Activated CD8-positive, alpha-beta T cell treated with anti-CD3 and anti-CD28 coated beads, Interleukin-2, amount 10 ng/mL, durations not matched to agents 7 days and 5 days (primary cell): ENCODE results near the gene FLT1. TPM values are rescaled to one million over a fixed set of nuclear protein-coding genes. Genes with fewer than 3 reads are reported as not detected.

ENCODE experiments used
- ATAC-seq: fragments of 150-1000 bp; cut with Tn5 transposase; one replicate; pipeline ENCODE4 v1.10.0; 2021; ENCODE audit warnings: moderate library complexity
- CTCF ChIA-PET: fragments of 350-600 bp; sonication (Branson Sonifier 250); formaldehyde crosslinking; loops from one replicate; lab custom pipeline; 2021; ENCODE audit warnings: antibody characterized with exemption; lab: Charles Lee
- POLR2A ChIA-PET: fragments of 350-600 bp; sonication (Branson Sonifier 250); formaldehyde crosslinking; loops from one replicate; lab custom pipeline; 2021; ENCODE audit warnings: antibody characterized with exemption; lab: Charles Lee
- DNase-seq: peaks from one replicate; pipeline ENCODE4 v3.0.0-alpha.2; 2020
- H3K27ac Mint-ChIP-seq: one replicate; pipeline ENCODE4 v1.8.0; 2021; ENCODE audit warnings: mild to moderate bottlenecking, mixed read lengths
- H3K27me3 Mint-ChIP-seq: one replicate; pipeline ENCODE4 v1.8.0; 2021; ENCODE audit warnings: low read depth, mixed read lengths
- H3K36me3 Mint-ChIP-seq: one replicate; pipeline ENCODE4 v1.8.0; 2021; ENCODE audit warnings: low read depth, mixed read lengths
- H3K4me1 Mint-ChIP-seq: one replicate; pipeline ENCODE4 v1.8.0; 2021; ENCODE audit warnings: low read depth, mixed read lengths
- H3K4me3 Mint-ChIP-seq: one replicate; pipeline ENCODE4 v1.8.0; 2021; ENCODE audit warnings: mild to moderate bottlenecking, mixed read lengths
- H3K9me3 Mint-ChIP-seq: one replicate; pipeline ENCODE4 v1.8.0; 2022; ENCODE audit warnings: mixed read lengths; ENCODE audit not compliant: insufficient read depth
- total RNA-seq, 2 experiments: library from RNA; stranded (reverse); gene quantifications; one replicate each; pipeline ENCODE4 v1.2.3, GENCODE V29; 2021

The FLT1 gene
- total RNA-seq, 2 experiments from 2014 or later, result 0.95 to 1.3 TPM

DNA sequence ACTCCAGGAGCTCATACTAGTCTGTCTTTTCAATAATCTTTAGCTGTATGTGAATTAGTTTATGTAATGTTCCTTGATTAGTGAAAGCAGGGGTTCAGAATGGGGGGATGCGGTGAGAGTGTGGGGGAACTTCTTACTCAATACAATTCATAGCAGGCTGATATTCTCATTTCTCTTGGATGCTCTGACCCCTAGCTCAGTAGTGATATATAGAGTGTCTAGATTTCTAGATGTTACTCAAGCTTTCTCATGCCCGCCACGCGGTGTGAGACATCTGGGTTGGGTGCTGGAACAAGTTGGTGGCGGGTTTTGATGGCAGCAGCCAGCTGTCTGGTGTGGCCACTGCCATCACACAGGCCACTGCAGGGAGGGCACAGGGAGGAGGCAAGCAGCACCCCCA, 39.3 kb upstream of the FLT1 start:
- DNase-seq, result no peak
- Mint-ChIP-seq H3K4me1 (peaks cover 3% of the 10 kb centered on the region), H3K27ac (no peak overlapping the region), H3K4me3 (no peak overlapping the region), H3K9me3 (no peaks in the 10 kb centered on the region), H3K27me3 (peaks cover 25% of the 10 kb centered on the region), H3K36me3 (no peaks in the 10 kb centered on the region)
- no peak for ATAC-seq
- ChIA-PET POLR2A (no interaction called here), CTCF (no interaction called here)

DNA sequence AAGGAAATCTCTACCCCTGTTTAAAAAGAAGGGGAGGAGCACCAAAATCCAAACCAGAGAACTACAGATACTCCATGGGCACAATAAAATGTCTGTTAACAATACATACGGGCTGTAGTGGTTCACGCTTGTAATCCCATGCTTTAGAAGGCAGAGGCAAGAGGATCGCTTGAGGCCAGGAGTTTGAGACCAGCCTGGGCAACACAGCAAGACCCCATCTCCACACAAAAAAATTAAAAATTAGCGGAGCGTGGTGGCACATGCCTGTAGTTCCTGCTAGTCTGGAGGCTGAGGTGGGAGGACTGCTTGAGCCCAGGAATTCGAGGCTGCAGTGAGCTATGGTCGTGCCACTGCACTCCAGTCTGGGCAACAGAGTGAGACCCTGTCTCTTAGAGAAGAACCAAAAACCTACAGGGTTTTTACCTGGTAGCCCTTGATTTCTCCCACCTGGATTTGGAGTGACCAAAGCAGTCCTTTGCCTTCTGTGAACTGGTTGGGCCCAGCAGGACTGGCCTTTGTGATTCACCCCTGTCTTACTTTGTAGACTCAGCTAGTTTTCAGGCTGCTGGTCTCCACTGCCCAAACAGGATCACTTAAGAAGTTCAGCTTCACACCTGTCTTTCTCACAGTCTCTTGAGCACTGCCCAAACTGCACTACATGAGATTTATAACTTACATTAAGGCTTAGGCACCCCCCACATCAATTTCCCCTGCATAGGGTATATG, 38.7 kb upstream of the FLT1 start:
- H3K27me3 Mint-ChIP-seq, result peaks cover 31% of the 10 kb centered on the region
- H3K36me3 Mint-ChIP-seq, result no peaks in the 10 kb centered on the region
- peaks cover 3% of the 10 kb centered on the region for H3K4me1 Mint-ChIP-seq
- H3K27ac Mint-ChIP-seq, result no peak overlapping the region
- H3K4me3 Mint-ChIP-seq, result no peak overlapping the region
- ChIA-PET POLR2A (no interaction called here), CTCF (no interaction called here)
- ATAC-seq (no peak), DNase-seq (no peak)
- H3K9me3 Mint-ChIP-seq, result no peaks in the 10 kb centered on the region

DNA sequence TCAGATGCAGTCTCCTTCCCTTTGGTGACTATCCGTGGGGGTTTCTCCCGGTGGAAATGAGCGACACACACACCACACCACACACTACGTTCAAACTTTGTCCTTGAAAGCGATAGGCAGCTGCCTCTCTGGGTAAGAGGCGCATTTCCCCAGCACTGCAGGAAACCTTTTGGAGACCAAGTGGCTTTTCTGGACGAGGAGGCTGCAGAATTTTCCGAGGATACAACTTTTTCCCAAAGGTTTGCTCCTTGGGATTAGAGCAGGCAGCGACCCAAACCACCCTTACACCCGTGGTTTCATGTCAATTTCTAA, 38.2 kb upstream of the FLT1 start:
- ChIA-PET CTCF (no interaction called here), POLR2A (no interaction called here)
- DNase-seq, result no peak
- Mint-ChIP-seq H3K4me3 (peak overlapping the region; percentile 48), H3K9me3 (no peaks in the 10 kb centered on the region), H3K27ac (no peak overlapping the region), H3K36me3 (no peaks in the 10 kb centered on the region), H3K4me1 (peaks cover 3% of the 10 kb centered on the region), H3K27me3 (peaks cover 35% of the 10 kb centered on the region)
- ATAC-seq, result no peak

DNA sequence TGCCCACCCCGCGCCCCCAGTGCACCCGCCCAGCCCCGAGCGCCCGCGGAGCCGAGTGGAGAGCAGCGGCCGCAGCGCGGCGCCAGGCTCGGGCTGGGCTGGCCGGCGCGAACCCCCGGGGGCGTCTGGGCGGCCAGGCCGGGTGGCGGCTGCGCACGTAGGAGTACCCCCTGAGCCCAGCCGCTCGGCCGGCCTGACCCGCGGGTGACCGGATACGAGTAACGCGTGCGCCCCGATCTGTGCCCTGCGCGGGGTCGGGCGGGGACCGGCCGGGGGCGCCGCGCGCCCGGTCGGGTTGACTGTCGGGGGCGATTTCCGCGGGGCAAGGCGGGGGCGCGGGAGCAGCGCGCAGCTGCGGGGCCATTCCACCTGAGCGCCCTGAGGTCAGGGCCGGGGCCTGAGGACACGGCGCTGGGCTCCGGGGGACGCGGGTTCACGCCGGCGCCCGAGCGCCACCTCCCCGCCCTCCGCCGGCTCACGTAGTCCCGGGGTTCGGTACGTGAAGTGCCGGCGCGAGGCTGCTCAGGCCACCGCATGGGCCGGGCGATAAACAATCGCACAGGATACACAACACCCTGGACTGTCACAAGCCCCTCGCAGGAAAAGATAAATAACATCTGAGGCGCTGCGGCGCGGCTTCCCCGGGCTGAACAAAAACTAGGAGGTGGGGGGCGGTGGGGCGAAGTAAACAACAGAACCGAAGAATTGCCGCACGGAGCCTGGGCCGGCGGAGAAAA, 37.6 kb upstream of the FLT1 start:
- Mint-ChIP-seq H3K27me3 (peaks cover 40% of the 10 kb centered on the region), H3K4me1 (peaks cover 6% of the 10 kb centered on the region), H3K27ac (no peak overlapping the region), H3K4me3 (peak overlapping the region; percentile 48), H3K36me3 (no peaks in the 10 kb centered on the region), H3K9me3 (no peaks in the 10 kb centered on the region)
- ChIA-PET POLR2A (no interaction called here), CTCF (no interaction called here)
- ATAC-seq (peak; percentile 64), DNase-seq (no peak)

DNA sequence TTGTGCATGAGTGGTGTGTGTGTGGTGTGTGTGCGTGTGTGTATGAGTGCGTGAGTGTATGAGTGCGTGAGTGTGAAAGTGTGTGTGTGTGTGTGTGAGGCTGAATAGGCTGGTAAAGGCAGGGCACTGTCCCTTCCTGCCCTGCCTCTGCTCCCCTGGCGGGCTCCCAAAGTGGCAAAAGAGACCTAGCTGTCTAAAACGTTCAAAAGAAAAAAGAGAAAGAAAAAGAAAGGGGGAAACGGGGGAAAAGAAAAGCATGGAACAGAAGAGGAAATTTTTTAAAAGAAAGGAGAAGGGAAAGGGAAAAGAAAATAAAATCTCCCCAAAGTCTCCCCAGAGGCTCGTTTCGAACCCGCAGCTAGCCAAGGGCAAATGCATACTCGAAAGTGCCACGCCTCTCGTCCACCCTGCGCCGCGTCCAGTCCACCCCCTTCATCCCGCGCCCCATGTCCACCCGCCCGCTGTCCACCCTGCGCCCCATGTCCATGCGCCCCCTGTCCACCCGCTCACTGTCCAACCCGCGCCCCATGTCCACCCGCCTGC, 37.0 kb upstream of the FLT1 start:
- Mint-ChIP-seq H3K27me3 (peaks cover 36% of the 10 kb centered on the region), H3K36me3 (no peaks in the 10 kb centered on the region), H3K9me3 (no peaks in the 10 kb centered on the region), H3K4me3 (no peak overlapping the region), H3K4me1 (peaks cover 7% of the 10 kb centered on the region), H3K27ac (no peak overlapping the region)
- ATAC-seq (no peak), DNase-seq (no peak)
- CTCF ChIA-PET, result no interaction called here
- POLR2A ChIA-PET, result no interaction called here

DNA sequence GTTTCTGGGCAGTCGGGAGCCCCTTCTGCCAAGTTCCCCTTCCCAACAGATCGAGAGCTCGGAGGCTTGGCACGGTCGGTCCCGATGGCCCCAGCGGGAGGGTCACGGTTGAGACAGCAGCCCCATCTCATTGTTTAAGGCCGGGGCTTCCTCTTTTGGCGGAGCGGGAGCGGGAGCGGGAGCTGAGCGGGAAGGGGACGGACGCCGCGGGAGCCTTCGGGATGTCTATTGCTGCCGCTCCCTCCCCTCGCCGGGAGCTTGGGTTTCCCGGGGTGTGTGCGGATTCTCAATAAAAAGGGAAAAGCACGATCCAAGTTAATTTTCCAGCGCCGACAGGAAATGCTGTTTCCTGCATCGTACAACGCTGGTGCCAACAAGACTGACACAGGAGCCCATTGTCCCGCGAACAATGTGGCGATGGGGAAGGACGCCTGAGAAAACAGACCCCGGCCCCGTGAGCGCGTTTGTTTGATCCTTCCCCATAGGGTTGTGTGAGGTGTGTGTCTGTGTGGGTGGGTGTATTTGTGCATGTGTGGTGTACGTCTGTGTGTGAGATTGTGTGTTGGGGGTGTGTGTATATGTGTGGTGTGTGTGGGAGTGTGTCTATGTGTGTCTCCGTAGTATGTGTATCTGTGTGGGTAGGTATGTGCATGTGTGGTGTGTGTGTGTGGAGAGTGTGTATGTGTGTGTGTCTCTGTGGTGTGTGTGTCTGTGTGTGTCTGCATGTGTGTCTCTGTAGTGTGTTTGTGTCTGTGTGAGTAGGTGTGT, 36.3 kb upstream of the FLT1 start:
- CTCF ChIA-PET, result no interaction called here
- DNase-seq (no peak), ATAC-seq (no peak)

DNA sequence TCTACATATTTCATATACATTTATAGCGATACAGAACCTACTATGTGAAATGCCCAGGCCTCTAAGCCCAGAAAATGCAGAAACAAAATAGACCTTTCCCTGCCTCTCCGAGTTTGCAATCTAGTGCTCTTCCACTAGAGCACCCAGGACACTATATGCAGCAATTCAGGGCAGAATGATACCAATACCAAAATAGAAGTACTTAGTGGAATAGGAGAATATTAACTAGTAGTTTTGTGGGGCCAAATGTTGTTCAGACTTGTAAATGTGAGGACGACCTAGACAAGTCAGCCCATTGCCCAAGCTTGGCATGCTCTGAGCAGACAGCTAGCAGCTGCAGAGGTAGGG, 35.8 kb upstream of the FLT1 start:
- H3K4me1 Mint-ChIP-seq, result peaks cover 7% of the 10 kb centered on the region
- H3K27me3 Mint-ChIP-seq, result peaks cover 38% of the 10 kb centered on the region
- no peak overlapping the region for H3K27ac Mint-ChIP-seq
- no peaks in the 10 kb centered on the region for H3K9me3 Mint-ChIP-seq
- ATAC-seq (no peak), DNase-seq (no peak)
- H3K36me3 Mint-ChIP-seq, result no peaks in the 10 kb centered on the region
- H3K4me3 Mint-ChIP-seq, result no peak overlapping the region
- ChIA-PET POLR2A (no interaction called here), CTCF (no interaction called here)

More for the DNA sequence above, 36.3 kb upstream of the FLT1 start:
- Mint-ChIP-seq H3K27ac (no peak overlapping the region), H3K9me3 (no peaks in the 10 kb centered on the region), H3K27me3 (peaks cover 36% of the 10 kb centered on the region), H3K4me3 (no peak overlapping the region), H3K36me3 (no peaks in the 10 kb centered on the region), H3K4me1 (peaks cover 7% of the 10 kb centered on the region)
- POLR2A ChIA-PET, result no interaction called here

DNA sequence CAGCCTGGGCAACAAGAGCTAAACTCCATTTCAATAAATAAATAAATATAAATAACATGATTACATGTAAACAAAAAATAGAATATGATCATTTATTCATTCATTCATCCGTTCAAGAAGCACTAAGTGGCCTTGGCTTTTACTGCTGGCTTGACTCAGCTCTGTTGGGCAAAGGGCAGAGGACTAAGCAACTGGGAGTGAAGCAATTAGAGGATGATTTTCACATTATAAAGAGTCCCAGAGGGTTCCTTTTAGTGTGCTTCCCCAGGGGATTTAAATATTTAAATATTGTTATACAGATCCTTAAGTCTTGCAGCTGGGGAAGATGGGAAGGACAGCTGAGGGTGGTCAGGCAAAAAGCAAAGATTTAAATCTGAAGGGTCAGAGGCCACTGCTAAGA, 34.9 kb upstream of the FLT1 start:
- Mint-ChIP-seq H3K27me3 (peaks cover 43% of the 10 kb centered on the region), H3K4me1 (peaks cover 7% of the 10 kb centered on the region), H3K4me3 (no peak overlapping the region), H3K9me3 (no peaks in the 10 kb centered on the region), H3K27ac (no peak overlapping the region), H3K36me3 (no peaks in the 10 kb centered on the region)
- ATAC-seq (no peak), DNase-seq (no peak)
- POLR2A ChIA-PET, result interaction anchor here (0.6 kb wide), 1 partner anchor 33 kb away, joined by 3 read pairs; no protein-coding TSS in a partner anchor
- CTCF ChIA-PET, result no interaction called here

DNA sequence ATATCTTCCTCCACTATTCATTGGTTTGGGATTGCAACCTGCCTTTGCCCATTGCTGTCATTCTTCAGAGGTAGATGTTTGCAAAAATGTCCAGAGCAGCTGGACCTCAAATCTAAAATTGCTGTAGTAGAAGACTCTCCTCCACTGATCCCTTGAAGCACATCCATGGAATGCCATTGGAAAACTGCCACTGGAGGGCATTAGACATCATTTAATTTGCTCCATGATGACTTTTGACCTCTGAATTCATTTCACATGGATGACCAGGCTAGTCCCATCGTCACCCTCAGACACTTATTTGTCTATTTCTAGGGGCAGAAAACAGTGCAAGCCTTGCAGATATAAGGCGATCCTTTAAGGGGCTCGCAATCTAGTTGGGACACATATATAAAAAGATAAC, 33.9 kb upstream of the FLT1 start:
- CTCF ChIA-PET, result no interaction called here

DNA sequence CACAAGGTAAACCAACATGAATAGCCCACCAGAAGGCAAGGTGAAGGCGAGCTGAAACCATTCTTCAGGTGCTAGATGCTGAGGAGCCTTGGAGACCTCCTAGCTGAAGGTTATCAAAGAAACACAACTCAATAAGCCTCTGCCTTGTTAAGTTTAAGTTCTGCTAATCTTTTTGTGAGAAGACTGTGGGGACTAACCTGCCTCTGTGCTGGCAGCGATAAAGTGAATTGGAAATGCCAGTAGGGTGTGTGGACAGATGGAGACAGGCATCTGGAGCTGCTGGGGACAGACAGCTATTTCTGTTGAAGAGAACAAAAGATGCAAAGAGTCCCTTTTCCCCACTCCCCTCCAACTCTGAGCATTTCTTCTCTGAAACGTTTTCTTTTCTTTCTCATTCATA, 33.5 kb upstream of the FLT1 start:
- Mint-ChIP-seq H3K27ac (no peak overlapping the region), H3K4me3 (no peak overlapping the region), H3K27me3 (peaks cover 38% of the 10 kb centered on the region), H3K9me3 (no peaks in the 10 kb centered on the region), H3K4me1 (peaks cover 9% of the 10 kb centered on the region), H3K36me3 (no peaks in the 10 kb centered on the region)
- DNase-seq, result no peak
- ChIA-PET POLR2A (no interaction called here), CTCF (no interaction called here)
- ATAC-seq, result no peak

More for the DNA sequence above, 33.9 kb upstream of the FLT1 start:
- H3K36me3 Mint-ChIP-seq, result no peaks in the 10 kb centered on the region
- ATAC-seq (no peak), DNase-seq (no peak)
- POLR2A ChIA-PET, result no interaction called here
- peaks cover 41% of the 10 kb centered on the region for H3K27me3 Mint-ChIP-seq
- H3K4me3 Mint-ChIP-seq, result no peak overlapping the region
- peaks cover 9% of the 10 kb centered on the region for H3K4me1 Mint-ChIP-seq
- no peak overlapping the region for H3K27ac Mint-ChIP-seq
- H3K9me3 Mint-ChIP-seq, result no peaks in the 10 kb centered on the region

DNA sequence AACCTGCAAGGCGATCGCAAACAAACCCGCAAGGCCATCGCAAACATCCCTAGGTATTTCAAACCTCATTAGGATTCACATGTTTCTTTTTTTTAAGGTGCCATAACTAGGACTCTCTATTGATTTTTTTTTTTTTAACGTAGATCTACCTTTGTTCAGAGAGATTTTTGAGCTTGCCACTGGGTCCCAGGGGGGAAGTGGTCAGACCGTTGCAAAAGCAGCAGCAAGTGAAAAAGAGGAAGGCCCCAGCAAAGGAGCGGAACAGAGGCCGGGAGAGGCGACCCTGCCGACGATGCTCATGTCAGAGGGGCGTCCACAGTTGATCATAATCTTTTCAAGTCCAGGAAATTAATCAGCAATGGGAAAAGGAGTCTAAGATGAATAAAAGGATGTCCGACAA, 32.7 kb upstream of the FLT1 start:
- Mint-ChIP-seq H3K27ac (no peak overlapping the region), H3K36me3 (no peaks in the 10 kb centered on the region), H3K9me3 (no peaks in the 10 kb centered on the region), H3K4me1 (peaks cover 5% of the 10 kb centered on the region), H3K27me3 (peaks cover 32% of the 10 kb centered on the region), H3K4me3 (no peak overlapping the region)
- ATAC-seq (no peak), DNase-seq (no peak)
- CTCF ChIA-PET, result no interaction called here
- POLR2A ChIA-PET, result interaction anchor here (0.6 kb wide), 1 partner anchor 48 kb away, joined by 3 read pairs; no protein-coding TSS in a partner anchor

DNA sequence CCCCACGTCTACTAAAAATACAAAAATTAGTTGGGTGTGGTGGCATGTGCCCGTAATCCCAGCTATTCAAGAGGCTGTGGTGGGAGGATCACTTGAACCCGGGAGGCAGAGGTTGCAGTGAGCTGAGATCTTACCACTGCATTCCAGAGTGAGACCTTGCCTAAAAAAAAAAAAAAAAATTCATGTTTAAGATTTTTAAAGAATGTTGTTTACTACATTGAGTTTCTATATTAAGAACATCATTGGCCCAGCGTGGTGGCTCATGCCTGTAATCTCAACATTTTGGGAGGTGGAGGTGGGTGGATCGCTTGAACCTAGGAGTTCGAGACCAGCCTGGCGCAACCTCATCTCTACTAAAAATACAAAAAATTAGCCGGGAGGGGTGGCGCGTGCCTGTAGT, 31.9 kb upstream of the FLT1 start:
- no peak for ATAC-seq
- Mint-ChIP-seq H3K9me3 (no peaks in the 10 kb centered on the region), H3K4me3 (no peak overlapping the region), H3K27ac (no peak overlapping the region), H3K27me3 (peaks cover 36% of the 10 kb centered on the region), H3K4me1 (peaks cover 5% of the 10 kb centered on the region), H3K36me3 (no peaks in the 10 kb centered on the region)
- POLR2A ChIA-PET, result no interaction called here
- DNase-seq, result no peak
- CTCF ChIA-PET, result no interaction called here
